MM.1S (cell line): ENCODE results near the gene AKAP13.
"Not testable (repeated sequence)": the region's sequence is repeated elsewhere in the genome, so short reads cannot be mapped to it uniquely, and the experiment has no call there.

Experiments
- DNase-seq: peaks from one replicate; pipeline ENCODE4 v3.0.0-alpha.2; 2015
- H2AFZ ChIP-seq: fragments of 300-600 bp; sonication (generic); 2 replicates; pipeline ENCODE4 v1.6.0; 2016; ENCODE audit warnings: antibody characterized with exemption, low read length
- H3F3A ChIP-seq: fragments of 300-600 bp; sonication (generic); 2 replicates; pipeline ENCODE4 v1.6.1; 2016; ENCODE audit warnings: mild to moderate bottlenecking, antibody characterized with exemption, low read length, moderate library complexity, mixed read lengths; ENCODE audit not compliant: insufficient read depth
- H3K27ac ChIP-seq: fragments of 300-600 bp; sonication (generic); 2 replicates; pipeline ENCODE4 v1.5.1; 2016; ENCODE audit warnings: mild to moderate bottlenecking, low read length
- H3K27me3 ChIP-seq: fragments of 300-600 bp; sonication (generic); replicated peaks from 2 replicates; pipeline ENCODE4 v1.6.0; 2016; ENCODE audit warnings: low read length; ENCODE audit not compliant: insufficient read depth
- H3K36me3 ChIP-seq: fragments of 300-600 bp; sonication (generic); replicated peaks from 2 replicates; pipeline ENCODE4 v1.6.1; 2016; ENCODE audit warnings: mild to moderate bottlenecking, low read length, mixed read lengths; ENCODE audit not compliant: insufficient read depth
- H3K4me1 ChIP-seq: fragments of 300-600 bp; sonication (generic); 2 replicates; pipeline ENCODE4 v1.6.1; 2016; ENCODE audit warnings: low read length, mixed read lengths
- H3K4me2 ChIP-seq: fragments of 300-600 bp; sonication (generic); 2 replicates; pipeline ENCODE4 v1.6.0; 2016; ENCODE audit warnings: low read depth, low read length
- H3K4me3 ChIP-seq: fragments of 300-600 bp; sonication (generic); 2 replicates; pipeline ENCODE4 v1.5.1; 2016; ENCODE audit warnings: low read length, mixed read lengths
- H3K79me2 ChIP-seq: fragments of 300-600 bp; sonication (generic); 2 replicates; pipeline ENCODE4 v1.6.1; 2016; ENCODE audit warnings: mixed run types, low read length, mixed read lengths
- H3K9ac ChIP-seq: fragments of 300-600 bp; sonication (generic); 2 replicates; pipeline ENCODE4 v1.6.1; 2016; ENCODE audit warnings: low read length, mixed read lengths
- H3K9me2 ChIP-seq: fragments of 300-600 bp; sonication (generic); replicated peaks from 2 replicates; pipeline ENCODE4 v1.6.1; 2016; ENCODE audit warnings: mild to moderate bottlenecking, low read length, mixed read lengths; ENCODE audit not compliant: insufficient read depth
- H3K9me3 ChIP-seq: fragments of 300-600 bp; sonication (generic); replicated peaks from 2 replicates; pipeline ENCODE4 v1.6.1; 2016; ENCODE audit warnings: mild to moderate bottlenecking, low read length, mixed read lengths; ENCODE audit not compliant: insufficient read depth
- H4K20me1 ChIP-seq: fragments of 300-600 bp; sonication (generic); 2 replicates; pipeline ENCODE4 v1.6.1; 2016; ENCODE audit warnings: mild to moderate bottlenecking, low read length, moderate library complexity, mixed read lengths; ENCODE audit not compliant: insufficient read depth
- CTCF ChIP-seq: fragments of 300-600 bp; sonication (generic); IDR thresholded peaks from 2 replicates; pipeline ENCODE4 v1.5.1; 2016; ENCODE audit warnings: antibody characterized with exemption, low read length, mixed read lengths
- EZH2 ChIP-seq: fragments of 300-600 bp; sonication (generic); optimal IDR thresholded peaks from 2 replicates; pipeline ENCODE3; 2017; ENCODE audit warnings: low read depth, mild to moderate bottlenecking, antibody characterized with exemption, low read length, mixed read lengths
- EZH2phosphoT487 ChIP-seq: fragments of 300-600 bp; sonication (generic); IDR thresholded peaks from 2 replicates; pipeline ENCODE4 v1.6.1; 2018; ENCODE audit warnings: antibody characterized with exemption, low read length

AKAP13 gene

GRCh38 chr15:85482894-85483293, 102.5 kb downstream of the AKAP13 start:
- no peak for DNase-seq
- no peaks in the 10 kb centered on the region for H3K36me3 ChIP-seq
- no peak overlapping the region for H3K9ac ChIP-seq
- no peaks in the 10 kb centered on the region for H4K20me1 ChIP-seq
- H3K9me2 ChIP-seq: no peaks in the 10 kb centered on the region
- no peaks in the 10 kb centered on the region for H3K27me3 ChIP-seq
- H3F3A ChIP-seq: no peaks in the 10 kb centered on the region
- H3K27ac ChIP-seq: no peak overlapping the region
- TF ChIP-seq CTCF: no peak
- no peak for TF ChIP-seq EZH2phosphoT487
- TF ChIP-seq EZH2: no peak
- H3K79me2 ChIP-seq: peaks cover 2% of the 10 kb centered on the region; the same call in 1 of the 2 replicates
- no peak overlapping the region for H2AFZ ChIP-seq
- H3K4me2 ChIP-seq: no peak overlapping the region
- peaks cover 14% of the 10 kb centered on the region; the same call in 1 of the 2 replicates for H3K4me1 ChIP-seq
- no peaks in the 10 kb centered on the region for H3K9me3 ChIP-seq
- no peak overlapping the region for H3K4me3 ChIP-seq

DNA sequence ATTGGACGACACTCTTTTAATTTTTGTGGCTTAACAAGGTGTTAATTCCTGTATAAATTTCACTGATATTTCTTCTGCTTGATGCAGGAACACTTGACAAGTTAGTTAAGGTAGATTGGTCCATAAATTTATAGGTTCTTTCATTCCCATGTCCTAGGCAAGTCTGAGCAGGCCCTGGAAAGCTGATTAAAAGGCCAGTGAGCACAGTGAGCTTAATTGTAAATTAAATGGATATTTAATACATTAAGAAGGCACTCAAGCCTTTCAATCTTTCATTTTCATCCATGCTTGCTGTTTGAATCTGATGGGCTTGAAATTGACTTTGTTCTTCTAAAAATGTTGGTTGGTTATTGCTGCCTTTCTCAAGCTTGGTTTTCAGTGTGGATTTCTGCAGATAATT, 103.6 kb downstream of the AKAP13 start:
- H3K4me3 ChIP-seq, H3F3A ChIP-seq, H3K9me2 ChIP-seq, H3K27me3 ChIP-seq, H3K79me2 ChIP-seq, H3K9me3 ChIP-seq, H2AFZ ChIP-seq, H3K4me2 ChIP-seq, H3K27ac ChIP-seq, H3K9ac ChIP-seq, H4K20me1 ChIP-seq, DNase-seq, H3K36me3 ChIP-seq: not testable (repeated sequence)
- peaks cover 14% of the 10 kb centered on the region; the same call in 1 of the 2 replicates for H3K4me1 ChIP-seq

DNA sequence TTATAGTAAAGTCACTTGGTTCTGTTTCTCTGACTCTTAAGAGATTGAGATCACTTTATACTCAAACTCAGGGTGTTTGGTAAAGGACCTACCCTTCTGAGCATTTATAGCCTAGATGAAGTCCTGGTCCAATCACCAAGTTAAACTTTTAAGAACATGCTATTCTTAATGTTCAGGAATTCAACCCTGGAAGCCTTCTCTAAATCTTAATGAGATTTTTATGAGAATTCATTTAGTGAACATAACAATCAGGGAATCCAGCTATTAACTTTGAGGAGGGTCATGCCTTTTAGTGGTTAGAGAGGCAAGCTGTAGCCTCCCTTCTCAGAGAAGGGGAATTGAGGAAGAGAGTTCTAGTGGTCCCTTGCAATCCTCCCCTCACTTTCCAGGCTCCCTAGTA, 104.5 kb downstream of the AKAP13 start:
- not testable (repeated sequence) for H3K79me2 ChIP-seq, H3F3A ChIP-seq

DNA sequence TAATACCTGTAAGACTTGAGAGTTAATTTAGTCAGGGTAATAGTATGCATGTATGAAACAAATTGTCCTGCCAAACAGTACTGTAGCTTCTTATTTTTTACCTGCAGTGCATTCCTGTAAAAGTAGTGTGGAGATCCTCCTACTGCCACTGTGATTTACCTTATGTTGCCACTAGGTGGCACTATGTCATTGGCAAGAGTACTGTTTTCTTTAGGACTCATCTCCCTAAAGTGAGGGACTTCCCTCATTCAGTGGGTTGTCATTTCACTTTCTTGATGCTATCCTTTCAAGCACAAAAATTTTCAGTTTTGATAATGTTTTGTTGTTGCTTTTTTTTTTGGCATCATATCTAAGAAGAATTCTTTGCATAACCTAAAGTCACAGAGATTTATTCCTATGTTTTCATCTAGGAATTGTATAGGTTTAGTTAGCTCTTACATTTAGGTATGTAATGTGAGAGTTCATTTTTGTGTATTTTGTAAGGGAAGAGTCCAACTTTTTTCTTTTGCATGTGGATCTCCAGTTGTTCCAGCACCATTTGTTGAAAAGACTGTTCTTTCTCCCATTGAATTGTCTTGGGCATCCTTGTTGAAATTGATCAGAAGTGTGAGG, 105.7 kb downstream of the AKAP13 start:
- no peak overlapping the region for H3K4me2 ChIP-seq
- no peaks in the 10 kb centered on the region for H4K20me1 ChIP-seq
- H3K79me2 ChIP-seq: no peaks in the 10 kb centered on the region
- H3K36me3 ChIP-seq: no peaks in the 10 kb centered on the region
- H3K4me1 ChIP-seq: peaks cover 12% of the 10 kb centered on the region; the same call in 1 of the 2 replicates
- H3K27ac ChIP-seq: no peak overlapping the region
- no peaks in the 10 kb centered on the region for H3K9me2 ChIP-seq
- no peaks in the 10 kb centered on the region for H3F3A ChIP-seq
- no peak overlapping the region for H2AFZ ChIP-seq
- no peak for TF ChIP-seq EZH2phosphoT487
- peak; percentile 71 for TF ChIP-seq CTCF
- peak; percentile 77 for DNase-seq
- no peak overlapping the region for H3K9ac ChIP-seq
- no peaks in the 10 kb centered on the region for H3K9me3 ChIP-seq
- no peak overlapping the region for H3K4me3 ChIP-seq
- H3K27me3 ChIP-seq: no peaks in the 10 kb centered on the region

More for the DNA sequence above, 104.5 kb downstream of the AKAP13 start:
- not testable (repeated sequence) for H3K4me2 ChIP-seq, H3K36me3 ChIP-seq, H3K9me2 ChIP-seq, H4K20me1 ChIP-seq, H2AFZ ChIP-seq, H3K9ac ChIP-seq, H3K9me3 ChIP-seq, H3K27me3 ChIP-seq, H3K27ac ChIP-seq, H3K4me3 ChIP-seq, DNase-seq
- H3K4me1 ChIP-seq: peaks cover 14% of the 10 kb centered on the region; the same call in 1 of the 2 replicates

- not testable (repeated sequence) for H3F3A ChIP-seq, H3K36me3 ChIP-seq, H3K4me2 ChIP-seq, H4K20me1 ChIP-seq, H3K9me3 ChIP-seq, H3K9me2 ChIP-seq, H3K4me1 ChIP-seq, H2AFZ ChIP-seq, H3K27ac ChIP-seq, DNase-seq, H3K4me3 ChIP-seq, H3K79me2 ChIP-seq, H3K27me3 ChIP-seq, H3K9ac ChIP-seq
These were observed 107.4 kb downstream of the AKAP13 start for GRCh38 chr15:85487796-85488195.
